ENCODE measurements around the gene KIF4B. TPM values are rescaled to one million over a fixed set of nuclear protein-coding genes. Genes with fewer than 3 reads are reported as not detected.

Gene KIF4B, protein sequence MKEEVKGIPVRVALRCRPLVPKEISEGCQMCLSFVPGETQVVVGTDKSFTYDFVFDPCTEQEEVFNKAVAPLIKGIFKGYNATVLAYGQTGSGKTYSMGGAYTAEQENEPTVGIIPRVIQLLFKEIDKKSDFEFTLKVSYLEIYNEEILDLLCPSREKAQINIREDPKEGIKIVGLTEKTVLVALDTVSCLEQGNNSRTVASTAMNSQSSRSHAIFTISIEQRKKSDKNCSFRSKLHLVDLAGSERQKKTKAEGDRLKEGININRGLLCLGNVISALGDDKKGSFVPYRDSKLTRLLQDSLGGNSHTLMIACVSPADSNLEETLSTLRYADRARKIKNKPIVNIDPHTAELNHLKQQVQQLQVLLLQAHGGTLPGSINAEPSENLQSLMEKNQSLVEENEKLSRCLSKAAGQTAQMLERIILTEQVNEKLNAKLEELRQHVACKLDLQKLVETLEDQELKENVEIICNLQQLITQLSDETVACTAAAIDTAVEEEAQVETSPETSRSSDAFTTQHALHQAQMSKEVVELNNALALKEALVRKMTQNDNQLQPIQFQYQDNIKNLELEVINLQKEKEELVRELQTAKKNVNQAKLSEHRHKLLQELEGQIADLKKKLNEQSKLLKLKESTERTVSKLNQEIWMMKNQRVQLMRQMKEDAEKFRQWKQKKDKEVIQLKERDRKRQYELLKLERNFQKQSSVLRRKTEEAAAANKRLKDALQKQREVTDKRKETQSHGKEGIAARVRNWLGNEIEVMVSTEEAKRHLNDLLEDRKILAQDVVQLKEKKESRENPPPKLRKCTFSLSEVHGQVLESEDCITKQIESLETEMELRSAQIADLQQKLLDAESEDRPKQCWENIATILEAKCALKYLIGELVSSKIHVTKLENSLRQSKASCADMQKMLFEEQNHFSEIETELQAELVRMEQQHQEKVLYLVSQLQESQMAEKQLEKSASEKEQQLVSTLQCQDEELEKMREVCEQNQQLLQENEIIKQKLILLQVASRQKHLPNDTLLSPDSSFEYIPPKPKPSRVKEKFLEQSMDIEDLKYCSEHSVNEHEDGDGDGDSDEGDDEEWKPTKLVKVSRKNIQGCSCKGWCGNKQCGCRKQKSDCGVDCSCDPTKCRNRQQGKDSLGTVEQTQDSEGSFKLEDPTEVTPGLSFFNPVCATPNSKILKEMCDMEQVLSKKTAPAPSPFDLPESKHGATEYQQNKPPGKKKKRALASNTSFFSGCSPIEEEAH
- under 1 TPM in 2 of 9 donors, not detected in 7; 0.06 to 0.09 TPM for total RNA-seq
- not detected for polyA plus RNA-seq
- long read RNA-seq, donor 1, result 0 reads
- long read RNA-seq, donor 2, result 0 reads
- long read RNA-seq, donor 3, result 0 reads
- long read RNA-seq, donor 4, result 0 reads
- long read RNA-seq, donor 5, result 0 reads
- long read RNA-seq, donor 6, result 0 reads
- long read RNA-seq, donor 7, result 0 reads
- long read RNA-seq, donor 8, result 0 reads
- long read RNA-seq, donor 9, full-length matches to known transcripts, result 1 of 1 reads
- long read RNA-seq, donor 9, partial matches to known transcripts, result 0 of 1 reads
- long read RNA-seq, donor 9, other reads (novel, unspliced or antisense), result 0 of 1 reads
- long read RNA-seq, donor 10, result 0 reads

DNA sequence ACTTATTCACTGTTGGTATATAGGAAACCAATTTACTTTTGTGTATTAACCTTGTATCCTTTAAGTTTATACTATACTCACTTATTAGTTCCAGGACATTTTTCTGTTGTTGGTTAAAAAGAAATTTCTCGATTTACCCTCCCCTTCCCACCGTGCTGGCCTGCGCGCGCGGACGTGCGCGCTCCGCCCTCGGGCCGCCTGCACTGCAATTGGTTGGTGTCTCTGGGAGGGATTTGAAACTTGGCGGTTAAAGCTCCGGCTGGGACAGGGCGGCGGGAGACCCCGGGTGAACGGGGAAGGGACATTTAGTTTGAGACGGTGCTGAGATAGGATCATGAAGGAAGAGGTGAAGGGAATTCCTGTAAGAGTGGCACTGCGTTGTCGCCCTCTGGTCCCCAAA is at the start of gene KIF4B:
TSS of gene KIF4B (plus strand) at position 230 of the 400 bp plus-strand sequence. CDS start at position 335, 105 bp downstream.
- no peaks in the 10 kb centered on the region for H3K4me1 ChIP-seq (replicated peaks in 1 of 2)
- WGBS, 4 donors, result 88 to 93% (median 90%) methylated on average over 21 of the region's 21 CpGs
- no peaks in the 10 kb centered on the region for H3K36me3 ChIP-seq (replicated peaks in 1 of 2)
- no peak within 1 kb of the TSS for H3K27ac ChIP-seq
- intact Hi-C loops (cut with DNase I), result no loop called here
- H3K4me3 ChIP-seq, result no peak within 1 kb of the TSS
- no peak for TF ChIP-seq POLR2A (IDR thresholded peaks at IDR 0.05)
- TF ChIP-seq, protein P1, sequence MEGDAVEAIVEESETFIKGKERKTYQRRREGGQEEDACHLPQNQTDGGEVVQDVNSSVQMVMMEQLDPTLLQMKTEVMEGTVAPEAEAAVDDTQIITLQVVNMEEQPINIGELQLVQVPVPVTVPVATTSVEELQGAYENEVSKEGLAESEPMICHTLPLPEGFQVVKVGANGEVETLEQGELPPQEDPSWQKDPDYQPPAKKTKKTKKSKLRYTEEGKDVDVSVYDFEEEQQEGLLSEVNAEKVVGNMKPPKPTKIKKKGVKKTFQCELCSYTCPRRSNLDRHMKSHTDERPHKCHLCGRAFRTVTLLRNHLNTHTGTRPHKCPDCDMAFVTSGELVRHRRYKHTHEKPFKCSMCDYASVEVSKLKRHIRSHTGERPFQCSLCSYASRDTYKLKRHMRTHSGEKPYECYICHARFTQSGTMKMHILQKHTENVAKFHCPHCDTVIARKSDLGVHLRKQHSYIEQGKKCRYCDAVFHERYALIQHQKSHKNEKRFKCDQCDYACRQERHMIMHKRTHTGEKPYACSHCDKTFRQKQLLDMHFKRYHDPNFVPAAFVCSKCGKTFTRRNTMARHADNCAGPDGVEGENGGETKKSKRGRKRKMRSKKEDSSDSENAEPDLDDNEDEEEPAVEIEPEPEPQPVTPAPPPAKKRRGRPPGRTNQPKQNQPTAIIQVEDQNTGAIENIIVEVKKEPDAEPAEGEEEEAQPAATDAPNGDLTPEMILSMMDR (IDR thresholded peaks at IDR 0.05), result no peak
- H3K9me3 ChIP-seq (replicated peaks in 1 of 3), result no peaks in the 10 kb centered on the region
- no peaks in the 10 kb centered on the region for H3K27me3 ChIP-seq
- no peak for DNase-seq

DNA sequence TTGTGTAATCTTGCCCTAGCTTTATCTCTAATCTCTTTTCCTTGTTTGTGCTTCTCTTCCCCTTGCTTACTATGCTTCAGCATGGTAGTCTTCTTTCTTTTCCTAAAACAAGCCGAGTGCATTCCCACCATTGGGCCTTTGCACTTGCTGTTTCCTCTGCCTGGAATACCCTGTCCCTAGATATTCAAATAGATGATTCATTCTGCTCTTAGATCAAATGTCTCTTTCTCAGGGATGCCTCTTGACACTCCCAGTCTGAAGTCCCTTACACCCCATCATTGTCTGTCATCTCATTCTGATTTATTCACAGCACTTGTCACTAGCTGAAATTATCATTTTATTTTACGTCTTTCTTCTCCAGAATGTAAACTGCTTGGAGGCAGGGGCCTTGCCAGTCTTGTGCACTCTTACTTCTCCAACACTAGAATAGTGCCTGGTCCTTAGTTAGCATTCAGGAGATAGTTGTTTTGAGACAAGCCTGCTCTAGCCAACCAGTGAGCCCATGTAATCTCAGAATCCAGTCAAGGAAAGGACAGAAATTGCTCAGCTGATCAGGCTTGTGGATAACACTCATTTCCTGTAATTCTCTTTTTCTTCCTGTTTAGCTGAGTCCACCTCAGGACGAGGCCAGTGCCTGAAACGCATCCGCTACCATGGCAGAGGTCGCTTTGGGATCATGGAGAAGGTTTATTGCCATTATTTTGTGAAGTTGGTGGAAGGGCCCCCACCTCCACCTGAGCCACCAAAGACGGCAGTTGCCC is 47.3 kb upstream of the KIF4B start:
- Histone ChIP-seq H3K4me3 (no peak overlapping the region), H3K27ac (peak overlapping the region in 2 of 5 donors; percentile 4 to 38), H3K27me3 (no peaks in the 10 kb centered on the region), H3K36me3 (replicated peaks in 1 of 2) (peaks cover 0 to 19% of the 10 kb centered on the region in 2 donors), H3K9me3 (replicated peaks in 1 of 3) (no peaks in the 10 kb centered on the region), H3K4me1 (replicated peaks in 1 of 2) (no peaks in the 10 kb centered on the region)
- TF ChIP-seq, protein P1 (IDR thresholded peaks at IDR 0.05), result no peak
- no peak for TF ChIP-seq POLR2A (IDR thresholded peaks at IDR 0.05)
- peak in 1 of 7 donors; percentile 7 for DNase-seq
- 85 to 90% (median 87%) methylated on average over 7 of the region's 7 CpGs for WGBS, 4 donors
- intact Hi-C loops (cut with DNase I), result no loop called here

DNA sequence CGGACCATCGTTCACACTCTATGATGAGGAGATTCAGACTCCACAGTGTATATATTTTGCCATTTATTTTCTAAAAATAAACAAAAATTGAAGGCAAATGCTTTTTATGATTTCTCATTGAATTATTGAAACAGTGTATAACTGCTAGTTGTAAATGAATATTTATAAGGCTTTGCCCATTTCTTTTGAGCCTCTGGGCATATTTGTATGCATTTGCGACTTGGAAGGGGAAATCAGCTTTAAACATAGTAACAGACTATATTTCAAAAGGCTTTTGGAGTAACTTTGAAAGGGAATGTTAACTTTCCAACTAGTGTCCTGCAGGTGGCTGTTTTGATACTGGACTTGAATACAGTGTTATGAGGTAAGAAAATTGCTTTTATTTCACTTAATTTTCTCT is 46.7 kb upstream of the KIF4B start:
- TF ChIP-seq POLR2A (IDR thresholded peaks at IDR 0.05), result no peak
- Histone ChIP-seq H3K9me3 (replicated peaks in 1 of 3) (no peaks in the 10 kb centered on the region), H3K4me3 (no peak overlapping the region), H3K27ac (no peak overlapping the region), H3K36me3 (replicated peaks in 1 of 2) (peaks cover 0 to 13% of the 10 kb centered on the region in 2 donors), H3K4me1 (replicated peaks in 1 of 2) (no peaks in the 10 kb centered on the region), H3K27me3 (no peaks in the 10 kb centered on the region)
- intact Hi-C loops (cut with DNase I), result no loop called here
- 87 to 89% (median 88%) methylated on average over 3 of the region's 3 CpGs for WGBS, 4 donors
- DNase-seq, result no peak

All from adrenal gland (tissue), 19 donors.